Endothelial cell of umbilical vein (primary cell): ENCODE data around the gene LYRM7.

Source experiments
- EZH2 ChIP-seq: IDR thresholded peaks from 2 replicates; pipeline ENCODE4 v1.6.1; 2012; ENCODE audit warnings: borderline replicate concordance, low read depth, mild to moderate bottlenecking, moderate library complexity, low read length, inconsistent platforms; ENCODE audit not compliant: severe bottlenecking
- JUN ChIP-seq: IDR thresholded peaks from 2 replicates; pipeline ENCODE4 v1.6.1; 2011; ENCODE audit warnings: borderline replicate concordance, low read depth; ENCODE audit not compliant: insufficient read length, insufficient read depth
- MYC ChIP-seq: IDR thresholded peaks from one replicate; pipeline ENCODE4 v1.6.1; 2011; ENCODE audit warnings: mild to moderate bottlenecking, low read depth, low read length
- POLR2A ChIP-seq: IDR thresholded peaks from 2 replicates; pipeline ENCODE4 v1.6.1; 2012; ENCODE audit warnings: low read depth, mild to moderate bottlenecking, control low read depth, low read length
- POLR2AphosphoS5 ChIP-seq: IDR thresholded peaks from 2 replicates; pipeline ENCODE4 v1.6.1; 2012; ENCODE audit warnings: low read depth, mild to moderate bottlenecking, control low read depth, low read length, moderate library complexity; ENCODE audit not compliant: insufficient read depth
- TF ChIP-seq, protein P1 (sequence below), 2 donors: IDR thresholded peaks; 1 replicate in 1 of 2; 2 replicates in 1 of 2; pipeline ENCODE4 v1.5.1; 2011; ENCODE audit warnings: low read length in 2 of 2, mild to moderate bottlenecking in 2 of 2, moderate library complexity in 2 of 2, control low read depth in 1 of 2, inconsistent platforms in 1 of 2, low read depth in 1 of 2; ENCODE audit not compliant: insufficient read depth in 1 of 2; ENCODE audit errors: extremely low read depth in 1 of 2
- TF ChIP-seq, protein P2 (sequence below): IDR thresholded peaks from 2 replicates; pipeline ENCODE4 v1.6.1; 2011; ENCODE audit not compliant: insufficient read depth, insufficient read length

GRCh38 chr5:131217791-131218190 lies 47.0 kb downstream of the LYRM7 start:
- TF ChIP-seq, protein P1, sequence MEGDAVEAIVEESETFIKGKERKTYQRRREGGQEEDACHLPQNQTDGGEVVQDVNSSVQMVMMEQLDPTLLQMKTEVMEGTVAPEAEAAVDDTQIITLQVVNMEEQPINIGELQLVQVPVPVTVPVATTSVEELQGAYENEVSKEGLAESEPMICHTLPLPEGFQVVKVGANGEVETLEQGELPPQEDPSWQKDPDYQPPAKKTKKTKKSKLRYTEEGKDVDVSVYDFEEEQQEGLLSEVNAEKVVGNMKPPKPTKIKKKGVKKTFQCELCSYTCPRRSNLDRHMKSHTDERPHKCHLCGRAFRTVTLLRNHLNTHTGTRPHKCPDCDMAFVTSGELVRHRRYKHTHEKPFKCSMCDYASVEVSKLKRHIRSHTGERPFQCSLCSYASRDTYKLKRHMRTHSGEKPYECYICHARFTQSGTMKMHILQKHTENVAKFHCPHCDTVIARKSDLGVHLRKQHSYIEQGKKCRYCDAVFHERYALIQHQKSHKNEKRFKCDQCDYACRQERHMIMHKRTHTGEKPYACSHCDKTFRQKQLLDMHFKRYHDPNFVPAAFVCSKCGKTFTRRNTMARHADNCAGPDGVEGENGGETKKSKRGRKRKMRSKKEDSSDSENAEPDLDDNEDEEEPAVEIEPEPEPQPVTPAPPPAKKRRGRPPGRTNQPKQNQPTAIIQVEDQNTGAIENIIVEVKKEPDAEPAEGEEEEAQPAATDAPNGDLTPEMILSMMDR (IDR thresholded peaks at IDR 0.05; ENCODE audit: extremely low read depth in 1 of 2, insufficient read depth in 1 of 2, low read depth in 1 of 2, low read length in 2 of 2), result no peak
- TF ChIP-seq EZH2 (no peak), JUN (no peak), POLR2AphosphoS5 (no peak), POLR2A (no peak), MYC (no peak)
- TF ChIP-seq, protein P2, sequence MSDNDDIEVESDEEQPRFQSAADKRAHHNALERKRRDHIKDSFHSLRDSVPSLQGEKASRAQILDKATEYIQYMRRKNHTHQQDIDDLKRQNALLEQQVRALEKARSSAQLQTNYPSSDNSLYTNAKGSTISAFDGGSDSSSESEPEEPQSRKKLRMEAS, result no peak
